ENCODE data around the gene PGM1. TPM values are rescaled to one million over a fixed set of nuclear protein-coding genes. Genes with fewer than 3 reads are reported as not detected.

The PGM1 gene
- total RNA-seq, 1 donor: 12.8 TPM

DNA sequence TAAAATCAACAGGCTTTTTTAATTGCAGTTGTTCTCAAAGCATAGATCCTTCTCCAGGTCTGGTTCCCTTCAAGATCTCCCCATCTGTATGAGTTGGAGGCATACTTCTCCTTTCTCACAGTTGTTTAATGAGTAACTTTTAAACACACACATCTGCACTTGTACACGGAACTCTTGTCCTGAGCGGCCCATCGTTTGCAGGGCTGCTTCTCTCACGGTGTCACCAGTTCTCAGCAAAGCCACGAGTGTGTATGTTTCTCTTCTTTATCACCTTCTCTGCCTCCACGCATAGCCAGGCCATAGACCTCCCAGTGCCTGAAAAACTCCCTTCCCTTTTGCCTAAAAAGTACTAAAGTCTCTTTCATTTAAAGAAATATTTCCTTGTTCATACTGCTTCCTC is 111.9 kb downstream of the PGM1 start:
- no peaks in the 10 kb centered on the region for H3K4me1 ChIP-seq (ENCODE audit: insufficient read depth, low read length)
- no peak overlapping the region for H3K4me3 ChIP-seq (ENCODE audit: low read length)
- H3K27me3 ChIP-seq (ENCODE audit: insufficient read depth, low read length): no peaks in the 10 kb centered on the region
- no peaks in the 10 kb centered on the region for H3K9me3 ChIP-seq (ENCODE audit: low read depth, low read length)

DNA sequence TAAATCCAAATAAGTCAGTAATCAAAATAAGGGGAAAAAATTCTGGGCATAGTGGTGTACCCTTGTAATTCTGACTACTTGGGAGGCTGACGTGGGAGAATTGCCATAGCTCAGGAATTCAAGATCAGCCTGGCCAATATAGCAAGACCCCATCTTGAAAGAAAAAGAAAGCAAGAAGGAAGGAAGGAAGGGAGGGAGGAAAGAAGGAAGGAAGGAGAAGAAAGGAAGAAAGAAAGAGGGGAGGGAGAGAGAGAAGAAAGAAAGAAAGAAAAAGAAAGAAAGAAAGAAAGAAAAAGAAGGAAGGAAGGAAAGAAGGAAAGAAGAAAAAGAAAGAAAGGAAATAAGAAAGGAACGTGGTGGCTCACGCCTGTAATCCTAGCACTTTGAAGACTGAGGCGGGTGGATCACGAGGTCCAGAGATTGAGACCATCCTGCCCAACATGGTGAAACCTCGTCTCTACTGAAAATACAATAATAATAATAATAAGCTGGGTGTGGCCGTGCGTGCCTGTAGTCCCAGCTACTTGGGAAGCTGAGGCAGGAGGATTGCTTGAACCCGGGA is 116.1 kb downstream of the PGM1 start:
- H3K4me1 ChIP-seq (ENCODE audit: insufficient read depth, low read length): no peaks in the 10 kb centered on the region
- H3K27me3 ChIP-seq (ENCODE audit: insufficient read depth, low read length): no peaks in the 10 kb centered on the region
- no peak overlapping the region for H3K4me3 ChIP-seq (ENCODE audit: low read length)
- H3K9me3 ChIP-seq (ENCODE audit: low read depth, low read length): no peaks in the 10 kb centered on the region

Other genes with a start within 250 kb of the PGM1 start
- gene ALG6, start 225.8 kb upstream of the PGM1 start, total RNA-seq: 14.5 TPM
- 11.2 TPM for gene ITGB3BP, start 70.2 kb upstream of the PGM1 start, total RNA-seq
- gene EFCAB7, start 69.9 kb upstream of the PGM1 start, total RNA-seq: 6.0 TPM
- gene ROR1, start 180.6 kb downstream of the PGM1 start, total RNA-seq: 0.10 TPM

Measured in mononuclear cell (primary cell).